ENCODE data around the gene ITGAL. TPM values are rescaled to one million over a fixed set of nuclear protein-coding genes. Genes with fewer than 3 reads are reported as not detected.

The ITGAL gene
- total and polyA plus RNA-seq, 2 of the 13 experiments (the other 11 are each of a cell fraction or from before 2014, with no cell fraction given) = 0.86 to 1.2 TPM

DNA sequence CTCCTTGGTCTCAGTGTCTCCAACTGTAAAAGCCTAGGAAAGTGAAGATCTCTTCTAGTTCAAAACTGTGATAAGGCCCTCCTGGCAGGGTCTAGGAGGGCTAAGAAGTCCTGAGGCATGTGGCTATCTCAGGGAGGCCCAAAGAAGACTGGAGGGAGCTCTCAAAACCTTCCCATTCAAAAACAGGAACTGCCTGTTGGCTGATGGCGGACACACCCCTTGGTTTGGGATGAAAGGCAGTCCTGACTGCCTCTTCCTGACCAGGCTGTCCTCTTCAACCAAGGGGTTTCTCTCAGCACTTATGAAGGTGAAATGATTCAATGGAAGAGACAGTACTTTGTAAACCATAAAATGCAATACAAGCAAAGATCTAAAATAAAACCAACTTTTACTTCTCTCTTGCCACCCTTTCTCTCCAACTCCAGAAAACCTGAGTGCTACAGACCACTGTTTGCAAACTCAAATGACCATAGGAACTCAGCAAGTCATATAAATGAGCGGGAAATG lies 80.9 kb downstream of the ITGAL start (continued):
- TF ChIP-seq, protein P1, sequence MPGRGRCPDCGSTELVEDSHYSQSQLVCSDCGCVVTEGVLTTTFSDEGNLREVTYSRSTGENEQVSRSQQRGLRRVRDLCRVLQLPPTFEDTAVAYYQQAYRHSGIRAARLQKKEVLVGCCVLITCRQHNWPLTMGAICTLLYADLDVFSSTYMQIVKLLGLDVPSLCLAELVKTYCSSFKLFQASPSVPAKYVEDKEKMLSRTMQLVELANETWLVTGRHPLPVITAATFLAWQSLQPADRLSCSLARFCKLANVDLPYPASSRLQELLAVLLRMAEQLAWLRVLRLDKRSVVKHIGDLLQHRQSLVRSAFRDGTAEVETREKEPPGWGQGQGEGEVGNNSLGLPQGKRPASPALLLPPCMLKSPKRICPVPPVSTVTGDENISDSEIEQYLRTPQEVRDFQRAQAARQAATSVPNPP (CRISPR knock-in tag; IDR thresholded peaks at IDR 0.05) = no peak
- TF ChIP-seq, protein P2, sequence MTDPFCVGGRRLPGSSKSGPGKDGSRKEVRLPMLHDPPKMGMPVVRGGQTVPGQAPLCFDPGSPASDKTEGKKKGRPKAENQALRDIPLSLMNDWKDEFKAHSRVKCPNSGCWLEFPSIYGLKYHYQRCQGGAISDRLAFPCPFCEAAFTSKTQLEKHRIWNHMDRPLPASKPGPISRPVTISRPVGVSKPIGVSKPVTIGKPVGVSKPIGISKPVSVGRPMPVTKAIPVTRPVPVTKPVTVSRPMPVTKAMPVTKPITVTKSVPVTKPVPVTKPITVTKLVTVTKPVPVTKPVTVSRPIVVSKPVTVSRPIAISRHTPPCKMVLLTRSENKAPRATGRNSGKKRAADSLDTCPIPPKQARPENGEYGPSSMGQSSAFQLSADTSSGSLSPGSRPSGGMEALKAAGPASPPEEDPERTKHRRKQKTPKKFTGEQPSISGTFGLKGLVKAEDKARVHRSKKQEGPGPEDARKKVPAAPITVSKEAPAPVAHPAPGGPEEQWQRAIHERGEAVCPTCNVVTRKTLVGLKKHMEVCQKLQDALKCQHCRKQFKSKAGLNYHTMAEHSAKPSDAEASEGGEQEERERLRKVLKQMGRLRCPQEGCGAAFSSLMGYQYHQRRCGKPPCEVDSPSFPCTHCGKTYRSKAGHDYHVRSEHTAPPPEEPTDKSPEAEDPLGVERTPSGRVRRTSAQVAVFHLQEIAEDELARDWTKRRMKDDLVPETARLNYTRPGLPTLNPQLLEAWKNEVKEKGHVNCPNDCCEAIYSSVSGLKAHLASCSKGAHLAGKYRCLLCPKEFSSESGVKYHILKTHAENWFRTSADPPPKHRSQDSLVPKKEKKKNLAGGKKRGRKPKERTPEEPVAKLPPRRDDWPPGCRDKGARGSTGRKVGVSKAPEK (CRISPR knock-in tag; IDR thresholded peaks at IDR 0.05; ENCODE audit: borderline replicate concordance) = 0 out of 2 replicates have a peak, but pooled peaks have one; percentile 20
- TF ChIP-seq SIX4 (CRISPR knock-in tag; IDR thresholded peaks at IDR 0.05) (no peak), ZNF605 (CRISPR knock-in tag; IDR thresholded peaks at IDR 0.05) (0 out of 2 replicates have a peak, but pooled peaks have one; percentile 29), RBM22 (optimal IDR thresholded peaks at IDR 0.05; ENCODE audit: low read length) (peak; percentile 62)
- TF ChIP-seq, protein P3, sequence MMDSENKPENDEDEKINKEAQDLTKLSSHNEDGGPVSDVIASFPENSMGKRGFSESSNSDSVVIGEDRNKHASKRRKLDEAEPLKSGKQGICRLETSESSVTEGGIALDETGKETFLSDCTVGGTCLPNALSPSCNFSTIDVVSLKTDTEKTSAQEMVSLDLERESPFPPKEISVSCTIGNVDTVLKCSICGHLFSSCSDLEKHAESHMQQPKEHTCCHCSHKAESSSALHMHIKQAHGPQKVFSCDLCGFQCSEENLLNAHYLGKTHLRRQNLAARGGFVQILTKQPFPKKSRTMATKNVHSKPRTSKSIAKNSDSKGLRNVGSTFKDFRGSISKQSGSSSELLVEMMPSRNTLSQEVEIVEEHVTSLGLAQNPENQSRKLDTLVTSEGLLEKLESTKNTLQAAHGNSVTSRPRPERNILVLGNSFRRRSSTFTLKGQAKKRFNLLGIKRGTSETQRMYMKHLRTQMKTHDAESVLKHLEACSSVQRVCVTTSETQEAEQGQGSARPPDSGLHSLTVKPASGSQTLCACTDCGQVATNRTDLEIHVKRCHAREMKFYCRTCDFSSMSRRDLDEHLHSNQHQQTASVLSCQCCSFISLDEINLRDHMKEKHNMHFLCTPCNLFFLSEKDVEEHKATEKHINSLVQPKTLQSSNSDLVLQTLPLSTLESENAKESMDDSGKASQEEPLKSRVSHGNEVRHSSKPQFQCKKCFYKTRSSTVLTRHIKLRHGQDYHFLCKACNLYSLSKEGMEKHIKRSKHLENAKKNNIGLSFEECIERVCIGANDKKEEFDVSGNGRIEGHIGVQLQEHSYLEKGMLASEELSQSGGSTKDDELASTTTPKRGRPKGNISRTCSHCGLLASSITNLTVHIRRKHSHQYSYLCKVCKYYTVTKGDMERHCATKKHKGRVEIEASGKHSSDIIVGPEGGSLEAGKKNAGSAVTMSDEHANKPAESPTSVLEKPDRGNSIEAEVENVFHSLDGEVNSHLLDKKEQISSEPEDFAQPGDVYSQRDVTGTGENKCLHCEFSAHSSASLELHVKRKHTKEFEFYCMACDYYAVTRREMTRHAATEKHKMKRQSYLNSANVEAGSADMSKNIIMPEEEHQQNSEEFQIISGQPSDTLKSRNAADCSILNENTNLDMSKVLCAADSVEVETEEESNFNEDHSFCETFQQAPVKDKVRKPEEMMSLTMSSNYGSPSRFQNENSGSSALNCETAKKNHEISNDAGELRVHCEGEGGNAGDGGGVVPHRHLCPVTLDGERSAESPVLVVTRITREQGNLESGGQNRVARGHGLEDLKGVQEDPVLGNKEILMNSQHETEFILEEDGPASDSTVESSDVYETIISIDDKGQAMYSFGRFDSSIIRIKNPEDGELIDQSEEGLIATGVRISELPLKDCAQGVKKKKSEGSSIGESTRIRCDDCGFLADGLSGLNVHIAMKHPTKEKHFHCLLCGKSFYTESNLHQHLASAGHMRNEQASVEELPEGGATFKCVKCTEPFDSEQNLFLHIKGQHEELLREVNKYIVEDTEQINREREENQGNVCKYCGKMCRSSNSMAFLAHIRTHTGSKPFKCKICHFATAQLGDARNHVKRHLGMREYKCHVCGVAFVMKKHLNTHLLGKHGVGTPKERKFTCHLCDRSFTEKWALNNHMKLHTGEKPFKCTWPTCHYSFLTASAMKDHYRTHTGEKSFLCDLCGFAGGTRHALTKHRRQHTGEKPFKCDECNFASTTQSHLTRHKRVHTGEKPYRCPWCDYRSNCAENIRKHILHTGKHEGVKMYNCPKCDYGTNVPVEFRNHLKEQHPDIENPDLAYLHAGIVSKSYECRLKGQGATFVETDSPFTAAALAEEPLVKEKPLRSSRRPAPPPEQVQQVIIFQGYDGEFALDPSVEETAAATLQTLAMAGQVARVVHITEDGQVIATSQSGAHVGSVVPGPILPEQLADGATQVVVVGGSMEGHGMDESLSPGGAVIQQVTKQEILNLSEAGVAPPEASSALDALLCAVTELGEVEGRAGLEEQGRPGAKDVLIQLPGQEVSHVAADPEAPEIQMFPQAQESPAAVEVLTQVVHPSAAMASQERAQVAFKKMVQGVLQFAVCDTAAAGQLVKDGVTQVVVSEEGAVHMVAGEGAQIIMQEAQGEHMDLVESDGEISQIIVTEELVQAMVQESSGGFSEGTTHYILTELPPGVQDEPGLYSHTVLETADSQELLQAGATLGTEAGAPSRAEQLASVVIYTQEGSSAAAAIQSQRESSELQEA (CRISPR knock-in tag; IDR thresholded peaks at IDR 0.05; ENCODE audit: not compliant biosample characterization) = no peak
- TF ChIP-seq, protein P4, sequence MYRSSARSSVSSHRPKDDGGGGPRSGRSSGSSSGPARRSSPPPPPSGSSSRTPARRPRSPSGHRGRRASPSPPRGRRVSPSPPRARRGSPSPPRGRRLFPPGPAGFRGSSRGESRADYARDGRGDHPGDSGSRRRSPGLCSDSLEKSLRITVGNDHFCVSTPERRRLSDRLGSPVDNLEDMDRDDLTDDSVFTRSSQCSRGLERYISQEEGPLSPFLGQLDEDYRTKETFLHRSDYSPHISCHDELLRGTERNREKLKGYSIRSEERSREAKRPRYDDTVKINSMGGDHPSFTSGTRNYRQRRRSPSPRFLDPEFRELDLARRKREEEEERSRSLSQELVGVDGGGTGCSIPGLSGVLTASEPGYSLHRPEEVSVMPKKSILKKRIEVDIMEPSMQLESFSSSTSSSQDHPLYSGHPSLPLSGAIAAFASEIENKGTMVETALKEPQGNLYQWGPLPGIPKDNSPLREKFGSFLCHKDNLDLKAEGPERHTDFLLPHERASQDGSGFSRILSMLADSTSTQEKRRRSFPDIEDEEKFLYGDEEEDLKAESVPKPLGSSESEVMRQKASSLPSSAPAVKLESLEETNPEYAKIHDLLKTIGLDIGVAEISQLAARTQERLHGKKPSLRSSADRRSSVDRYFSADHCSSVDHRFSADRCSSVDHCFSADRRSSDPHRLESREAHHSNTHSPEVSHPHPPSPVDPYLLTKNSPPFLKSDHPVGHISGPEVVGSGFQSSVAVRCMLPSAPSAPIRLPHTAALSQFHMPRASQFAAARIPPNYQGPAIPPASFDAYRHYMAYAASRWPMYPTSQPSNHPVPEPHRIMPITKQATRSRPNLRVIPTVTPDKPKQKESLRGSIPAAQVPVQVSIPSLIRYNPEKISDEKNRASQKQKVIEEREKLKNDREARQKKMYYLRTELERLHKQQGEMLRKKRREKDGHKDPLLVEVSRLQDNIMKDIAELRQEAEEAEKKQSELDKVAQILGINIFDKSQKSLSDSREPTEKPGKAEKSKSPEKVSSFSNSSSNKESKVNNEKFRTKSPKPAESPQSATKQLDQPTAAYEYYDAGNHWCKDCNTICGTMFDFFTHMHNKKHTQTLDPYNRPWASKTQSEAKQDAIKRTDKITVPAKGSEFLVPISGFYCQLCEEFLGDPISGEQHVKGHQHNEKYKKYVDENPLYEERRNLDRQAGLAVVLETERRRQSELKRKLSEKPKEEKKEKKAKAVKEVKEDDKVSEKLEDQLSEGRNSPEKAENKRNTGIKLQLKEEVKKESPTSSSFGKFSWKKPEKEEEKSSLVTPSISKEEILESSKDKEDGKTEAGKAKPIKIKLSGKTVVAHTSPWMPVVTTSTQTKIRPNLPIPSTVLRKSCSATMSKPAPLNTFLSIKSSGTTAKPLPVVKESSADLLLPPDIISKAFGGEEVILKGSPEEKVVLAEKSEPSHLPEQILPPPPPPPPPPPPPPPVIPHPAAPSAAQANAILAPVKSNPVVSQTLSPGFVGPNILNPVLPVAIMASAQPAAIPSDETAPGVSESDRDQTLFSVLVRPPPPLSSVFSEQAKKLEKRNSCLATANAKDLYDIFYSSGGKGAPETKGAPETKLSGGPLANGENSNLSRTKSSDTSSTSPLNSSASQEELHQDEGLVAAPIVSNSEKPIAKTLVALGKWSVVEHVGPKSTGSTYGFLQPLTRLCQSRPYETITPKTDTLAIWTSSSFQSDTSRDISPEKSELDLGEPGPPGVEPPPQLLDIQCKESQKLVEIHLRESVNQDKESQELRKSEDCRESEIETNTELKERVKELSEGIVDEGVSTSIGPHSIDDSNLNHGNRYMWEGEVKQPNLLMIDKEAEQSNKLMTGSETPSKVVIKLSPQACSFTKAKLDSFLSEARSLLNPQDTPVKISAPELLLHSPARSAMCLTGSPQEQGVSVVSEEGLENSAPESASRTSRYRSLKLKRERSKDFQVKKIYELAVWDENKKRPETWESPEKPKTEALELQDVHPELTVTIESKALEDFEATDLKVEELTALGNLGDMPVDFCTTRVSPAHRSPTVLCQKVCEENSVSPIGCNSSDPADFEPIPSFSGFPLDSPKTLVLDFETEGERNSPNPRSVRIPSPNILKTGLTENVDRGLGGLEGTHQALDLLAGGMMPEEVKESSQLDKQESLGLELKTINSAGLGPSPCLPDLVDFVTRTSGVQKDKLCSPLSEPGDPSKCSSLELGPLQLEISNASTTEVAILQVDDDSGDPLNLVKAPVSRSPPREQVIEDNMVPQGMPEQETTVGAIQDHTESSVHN (CRISPR knock-in tag; IDR thresholded peaks at IDR 0.05) = 0 out of 2 replicates have a peak, but pooled peaks have one; percentile 8
